SU-DHL-6 (cell line): ENCODE measurements around the gene ZNF350.

Source experiments
- CTCF ChIP-seq: fragments of 200-600 bp; sonication (generic); IDR thresholded peaks from one replicate; pipeline ENCODE4 v1.5.1; 2017; ENCODE audit warnings: antibody characterized with exemption, mild to moderate bottlenecking, low read length, moderate library complexity; ENCODE audit not compliant: insufficient read depth, poor library complexity, severe bottlenecking
- EZH2phosphoT487 ChIP-seq: fragments of 200-600 bp; sonication (generic), shearing (Covaris generic); conservative IDR thresholded peaks from 2 replicates; pipeline ENCODE4 v1.6.1; 2018; ENCODE audit warnings: mild to moderate bottlenecking, antibody characterized with exemption, low read length, moderate library complexity, mixed read lengths

DNA sequence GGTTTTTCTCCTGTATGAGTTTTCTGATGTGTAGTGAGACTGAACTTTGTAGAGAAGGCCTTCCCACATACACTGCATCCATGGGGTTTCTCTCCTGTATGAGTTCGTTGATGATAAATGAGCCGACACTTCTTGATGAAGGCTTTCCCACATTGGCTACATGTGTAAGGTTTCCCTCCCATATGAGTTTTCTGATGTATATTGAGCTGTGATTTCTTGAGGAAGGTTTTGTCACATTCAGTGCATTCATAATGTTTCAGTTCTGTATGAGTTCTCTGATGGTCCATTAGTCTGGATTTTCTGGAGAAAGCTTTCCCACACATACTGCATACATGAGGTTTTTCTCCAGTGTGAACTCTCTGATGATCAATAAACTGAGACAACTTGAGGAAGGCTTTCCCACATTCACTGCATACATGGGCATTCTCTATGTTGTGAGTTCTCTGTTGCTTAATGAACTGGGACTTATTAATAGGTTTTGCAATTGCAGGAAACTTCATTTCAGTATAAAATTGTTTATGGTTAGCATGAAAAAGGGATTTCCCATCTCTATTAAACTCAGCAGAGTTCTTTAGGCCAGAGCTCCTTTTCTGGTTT is 7.5 kb upstream of the ZNF350 start:
- TF ChIP-seq CTCF = no peak
- no peak for TF ChIP-seq EZH2phosphoT487
